HG03139 (cell line): Measurements from ENCODE around the gene MROH2B.

Experiments
- ATAC-seq: cut with Tn5 transposase; IDR thresholded peaks from one replicate; pipeline ENCODE4 v1.9.1; 2021; ENCODE audit not compliant: unreplicated experiment

MROH2B gene

GRCh38 chr5:41071242-41071641 is at the start of gene MROH2B:
Gene MROH2B, minus strand, starts transcription at chr5:41071342. Its CDS starts 490 bp downstream, at chr5:41070852.
- ATAC-seq, result no peak

- ATAC-seq, result no peak
Observed at GRCh38 chr5:41120600-41120999, 49.5 kb upstream of the MROH2B start.

GRCh38 chr5:41118177-41118576 is 47.0 kb upstream of the MROH2B start:
- no peak for ATAC-seq

- no peak for ATAC-seq
Observed at GRCh38 chr5:41115281-41115680, 44.1 kb upstream of the MROH2B start.

- ATAC-seq, result no peak
Observed at GRCh38 chr5:41112486-41113455, 41.6 kb upstream of the MROH2B start.

- ATAC-seq, result no peak
Observed at GRCh38 chr5:41109186-41109585, 38.0 kb upstream of the MROH2B start.

- ATAC-seq, result no peak
Observed at GRCh38 chr5:41102341-41102740, 31.2 kb upstream of the MROH2B start.

- ATAC-seq, result no peak
Observed at GRCh38 chr5:41097642-41098041, 26.5 kb upstream of the MROH2B start.

- no peak for ATAC-seq
Observed at GRCh38 chr5:41095324-41096101, 24.4 kb upstream of the MROH2B start.

- no peak for ATAC-seq
Observed at GRCh38 chr5:41094871-41095270, 23.7 kb upstream of the MROH2B start.

- no peak for ATAC-seq
Observed at GRCh38 chr5:41093803-41094202, 22.7 kb upstream of the MROH2B start.

- no peak for ATAC-seq
Observed at GRCh38 chr5:41087461-41087860, 16.3 kb upstream of the MROH2B start.

GRCh38 chr5:41083306-41083705 is 12.2 kb upstream of the MROH2B start:
- no peak for ATAC-seq

GRCh38 chr5:41071975-41072374 is 833 bp upstream of the MROH2B start:
- ATAC-seq, result no peak

GRCh38 chr5:41067714-41068568 is 3.2 kb downstream of the MROH2B start:
- no peak for ATAC-seq

GRCh38 chr5:41065691-41066335 is 5.3 kb downstream of the MROH2B start:
- ATAC-seq, result no peak

- no peak for ATAC-seq
Observed at GRCh38 chr5:41057940-41058339, 13.2 kb downstream of the MROH2B start.

GRCh38 chr5:41057231-41057630 is 13.9 kb downstream of the MROH2B start:
- no peak for ATAC-seq

- ATAC-seq, result no peak
Observed at GRCh38 chr5:41048986-41049385, 22.2 kb downstream of the MROH2B start.

- ATAC-seq, result no peak
Observed at GRCh38 chr5:41043109-41043747, 27.9 kb downstream of the MROH2B start.
